GM18508 (cell line): ENCODE data around the gene ARNT2.

ENCODE experiments used
- ATAC-seq: cut with Tn5 transposase; IDR thresholded peaks from one replicate; pipeline ENCODE4 v1.9.1; 2021; ENCODE audit warnings: moderate number of reproducible peaks; ENCODE audit not compliant: insufficient read depth, unreplicated experiment

Gene ARNT2

GRCh38 chr15:80549191-80549590, 145.0 kb downstream of the ARNT2 start:
- no peak for ATAC-seq

DNA sequence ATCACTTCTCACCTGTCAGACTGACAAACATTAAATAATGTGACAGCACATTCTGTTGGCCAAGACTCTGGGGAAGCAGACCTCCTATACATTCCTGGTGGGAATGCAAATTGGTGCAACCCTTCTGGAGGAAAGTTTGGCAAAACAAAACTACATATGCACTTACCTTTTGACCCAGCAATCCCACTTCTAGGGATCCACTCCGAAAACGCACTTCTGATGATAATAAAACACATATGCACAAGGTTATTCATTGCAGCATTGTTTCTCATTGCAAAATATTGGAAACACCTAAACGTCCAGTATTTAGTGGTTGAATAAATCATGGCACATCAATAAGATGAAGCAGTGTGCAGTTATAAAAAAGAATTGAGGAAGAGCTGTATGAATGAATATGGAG, 145.5 kb downstream of the ARNT2 start:
- no peak for ATAC-seq

- ATAC-seq: no peak
Measured at GRCh38 chr15:80550219-80550907, 146.2 kb downstream of the ARNT2 start.

GRCh38 chr15:80550908-80551260, 146.7 kb downstream of the ARNT2 start:
- ATAC-seq: no peak

- no peak for ATAC-seq
Measured at GRCh38 chr15:80551348-80551747, 147.2 kb downstream of the ARNT2 start.

DNA sequence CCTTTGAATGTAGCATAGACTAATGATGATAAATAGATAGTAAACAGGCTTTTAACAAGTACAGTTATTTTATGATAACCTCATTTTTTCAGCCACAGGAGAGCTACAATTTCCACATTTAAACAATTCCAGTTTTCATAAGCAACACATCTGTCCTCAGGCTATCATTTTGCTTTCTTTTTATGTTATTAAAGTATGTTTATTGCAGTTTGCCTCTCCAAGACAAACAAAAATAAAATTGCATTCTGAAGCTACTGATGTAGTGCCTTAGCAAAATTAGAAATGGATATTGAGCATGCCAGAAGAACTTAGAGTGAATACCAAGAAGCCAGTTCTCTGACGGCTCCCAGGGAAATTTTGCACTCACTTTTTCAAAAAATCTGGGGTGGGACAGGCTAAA, 150.4 kb downstream of the ARNT2 start:
- ATAC-seq: no peak

DNA sequence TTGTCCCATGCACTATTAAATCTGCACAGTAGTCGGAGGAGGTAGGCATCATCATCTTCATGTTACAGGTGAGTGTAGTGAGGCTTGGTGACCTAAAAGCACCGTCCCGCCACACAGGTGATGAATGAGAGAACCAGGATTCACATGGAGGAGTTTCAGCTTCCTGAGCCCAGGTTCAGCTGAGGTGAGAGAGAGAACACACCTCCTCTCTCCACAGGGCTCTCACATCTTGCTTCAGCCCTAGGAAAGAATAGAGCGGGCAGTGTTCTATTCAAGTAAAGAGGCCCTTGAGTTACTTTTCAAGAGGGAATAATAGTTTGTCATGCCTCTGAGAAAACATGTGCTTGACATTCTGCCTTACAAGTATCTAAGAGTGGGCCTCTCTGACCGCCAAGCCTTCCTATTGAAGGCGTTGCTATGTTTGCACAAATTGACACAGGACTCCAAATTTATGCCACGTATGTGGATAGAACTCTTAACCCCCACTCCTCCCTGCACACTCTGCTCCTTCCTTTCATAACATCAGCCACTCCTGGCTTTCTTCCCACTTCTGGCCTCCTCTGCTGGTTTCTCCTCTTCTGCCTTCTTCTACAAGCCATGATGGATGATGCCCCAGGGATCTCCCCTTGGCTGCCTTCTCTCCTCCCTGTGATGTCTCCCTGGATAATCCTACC, 152.6 kb downstream of the ARNT2 start:
- no peak for ATAC-seq

DNA sequence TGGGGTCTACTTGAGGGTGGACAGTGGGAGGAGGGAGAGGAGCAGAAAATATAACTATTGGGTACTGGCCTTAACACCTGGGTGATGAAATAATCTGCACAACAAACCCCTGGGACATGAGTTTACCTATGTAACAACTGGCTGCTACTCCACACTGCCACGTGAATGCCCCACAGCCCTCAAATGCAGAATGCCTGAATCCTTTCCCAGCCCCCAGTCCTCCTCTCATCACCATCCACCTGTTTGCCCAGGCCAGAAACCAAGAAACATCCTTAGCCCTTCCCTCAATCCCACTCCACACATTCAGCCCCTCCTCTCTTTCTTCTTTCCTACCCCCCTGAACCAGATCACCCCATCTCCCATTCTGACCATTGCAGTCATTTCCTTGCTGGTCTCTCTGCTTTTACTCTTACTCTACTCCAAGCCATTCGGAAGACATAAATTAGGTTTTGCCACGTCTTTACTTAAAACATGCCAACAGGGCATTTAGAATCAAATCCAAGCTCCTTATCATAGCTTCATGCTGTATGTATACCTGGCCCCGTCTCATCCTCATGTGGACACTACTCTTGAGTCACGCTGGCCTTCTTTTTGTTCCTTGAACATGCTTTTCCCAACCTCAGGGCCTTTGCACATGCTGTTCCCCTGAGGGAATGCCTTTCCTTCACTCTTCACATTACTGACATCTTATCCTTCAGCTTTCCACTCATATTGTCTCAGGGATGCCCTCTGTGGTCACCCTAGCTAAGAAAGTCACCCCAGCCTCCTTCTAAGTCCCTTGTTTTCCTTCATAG, 153.5 kb downstream of the ARNT2 start:
- no peak for ATAC-seq

DNA sequence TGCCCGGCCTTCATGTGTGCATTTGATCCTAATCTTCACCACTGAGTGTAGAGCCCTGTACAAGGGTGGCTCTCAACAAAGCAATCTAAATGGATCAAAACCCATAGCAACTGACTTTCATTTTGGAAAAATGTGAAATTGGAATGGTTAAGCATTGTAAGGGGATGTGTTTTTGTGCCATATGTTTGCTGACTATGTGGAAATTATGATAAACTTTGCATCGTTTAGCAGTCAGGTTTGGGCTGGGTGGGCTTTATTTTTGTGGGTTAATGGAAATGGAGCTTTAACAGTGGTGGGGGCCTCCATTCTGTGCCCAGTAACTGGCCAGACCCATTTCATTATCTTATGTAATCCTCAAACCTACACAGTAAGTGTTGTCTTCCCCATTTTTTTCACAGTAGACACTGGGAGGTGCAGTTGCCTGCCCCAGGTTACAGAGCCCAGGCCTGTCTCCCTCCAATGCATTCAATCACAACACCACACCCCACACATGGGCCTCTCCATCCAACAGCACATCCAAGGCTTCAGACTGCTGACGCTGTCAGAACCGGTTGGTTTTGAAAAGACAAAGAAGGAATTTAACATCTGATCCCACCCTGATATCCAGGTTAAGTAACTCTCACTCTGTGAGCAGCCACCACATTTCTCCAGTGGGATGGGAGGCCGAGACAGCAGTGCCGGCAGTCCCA, 154.6 kb downstream of the ARNT2 start:
- no peak for ATAC-seq

DNA sequence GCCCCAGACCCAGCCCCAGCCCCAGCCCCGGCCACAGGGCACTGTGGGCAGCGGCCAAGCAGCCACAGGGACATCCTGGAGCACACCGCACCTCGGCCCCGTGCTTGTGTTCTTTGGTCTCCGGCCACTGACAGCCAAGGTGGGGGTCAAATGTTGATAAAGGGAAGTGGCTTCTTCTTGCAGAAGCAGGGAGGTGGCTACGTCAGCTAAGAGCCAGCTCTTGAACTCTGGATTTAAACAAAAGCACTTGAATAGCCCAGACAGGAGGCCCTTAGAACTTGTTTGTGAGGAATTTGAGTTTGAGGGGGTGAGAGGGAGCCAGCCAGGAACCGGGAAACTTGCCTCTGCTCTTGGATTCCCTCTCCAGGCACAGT, 155.1 kb downstream of the ARNT2 start:
- ATAC-seq: no peak

DNA sequence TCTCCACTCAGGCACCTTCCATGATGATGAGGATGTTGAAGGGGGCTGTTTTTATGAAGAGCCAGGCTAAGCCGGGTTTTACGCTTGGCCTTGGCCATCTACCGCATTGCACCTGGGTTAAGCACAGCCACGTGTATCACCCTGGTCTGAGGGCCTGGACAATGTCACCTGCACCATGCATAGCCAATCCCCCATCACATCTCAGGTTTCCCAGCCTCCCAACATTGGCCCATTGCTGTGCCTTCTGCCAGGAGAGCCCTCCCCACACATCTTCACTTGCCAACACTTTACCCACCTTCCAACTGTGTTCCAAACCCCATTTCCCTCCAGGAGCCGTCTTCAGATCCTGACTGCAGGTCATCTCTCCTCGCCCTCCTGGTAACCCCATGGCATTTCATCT, 155.6 kb downstream of the ARNT2 start:
- no peak for ATAC-seq

- no peak for ATAC-seq
Measured at GRCh38 chr15:80560601-80561400, 156.6 kb downstream of the ARNT2 start.

DNA sequence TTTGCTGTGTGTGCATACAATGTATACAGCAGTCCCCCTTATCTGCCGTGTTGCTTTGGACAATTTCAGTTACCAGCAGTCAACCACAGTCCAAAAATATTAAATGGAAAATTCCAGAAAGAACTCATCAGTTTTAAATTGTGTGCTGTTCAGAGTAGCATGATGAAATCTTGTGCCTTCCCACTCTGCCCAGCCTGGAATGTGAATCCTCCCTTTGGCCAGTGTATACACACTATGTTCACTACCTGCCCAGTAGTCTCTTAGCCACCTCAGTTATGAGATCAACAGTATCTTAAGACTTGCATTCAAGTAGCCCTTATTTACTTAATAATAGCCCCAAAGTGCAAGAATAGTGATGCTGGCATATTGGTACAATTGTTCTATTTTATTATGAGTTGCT, 157.3 kb downstream of the ARNT2 start:
- no peak for ATAC-seq

DNA sequence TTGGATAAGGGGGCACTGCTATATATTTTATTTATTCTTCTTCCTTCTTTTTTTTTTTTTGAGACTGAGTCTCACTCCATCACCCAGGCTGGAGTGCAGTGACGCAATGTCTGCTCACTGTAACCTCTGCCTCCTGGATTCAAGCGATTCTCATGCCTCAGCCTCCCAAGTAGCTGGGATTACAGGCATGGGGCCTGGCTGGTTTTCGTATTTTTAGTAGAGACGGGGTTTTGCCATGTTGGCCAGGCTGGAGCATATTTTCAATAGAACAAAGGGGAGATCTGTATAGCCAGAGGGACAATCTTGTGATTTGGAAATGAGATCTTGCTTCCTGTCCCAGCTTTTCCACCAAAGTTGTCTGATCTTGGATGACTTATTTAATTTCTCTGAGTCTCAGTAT, 157.9 kb downstream of the ARNT2 start:
- no peak for ATAC-seq

DNA sequence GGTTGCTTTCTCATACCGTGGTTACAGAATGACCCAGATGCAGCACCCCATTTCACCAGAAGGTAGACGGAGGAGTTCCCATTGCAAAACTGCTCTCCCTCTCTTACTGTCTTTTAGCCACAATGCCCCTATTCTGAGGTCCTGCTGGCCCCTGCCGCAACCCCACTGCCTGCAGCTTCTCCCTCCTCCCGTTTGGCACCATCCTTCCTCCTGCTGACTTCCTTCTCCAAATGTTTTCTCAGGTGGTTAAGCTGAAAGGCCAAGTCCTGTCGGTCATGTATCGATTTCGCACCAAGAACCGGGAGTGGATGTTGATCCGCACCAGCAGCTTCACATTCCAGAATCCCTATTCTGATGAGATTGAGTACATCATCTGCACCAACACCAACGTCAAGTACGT, 158.7 kb downstream of the ARNT2 start:
- no peak for ATAC-seq

- ATAC-seq: no peak
Measured at GRCh38 chr15:80563372-80563997, 159.3 kb downstream of the ARNT2 start.

DNA sequence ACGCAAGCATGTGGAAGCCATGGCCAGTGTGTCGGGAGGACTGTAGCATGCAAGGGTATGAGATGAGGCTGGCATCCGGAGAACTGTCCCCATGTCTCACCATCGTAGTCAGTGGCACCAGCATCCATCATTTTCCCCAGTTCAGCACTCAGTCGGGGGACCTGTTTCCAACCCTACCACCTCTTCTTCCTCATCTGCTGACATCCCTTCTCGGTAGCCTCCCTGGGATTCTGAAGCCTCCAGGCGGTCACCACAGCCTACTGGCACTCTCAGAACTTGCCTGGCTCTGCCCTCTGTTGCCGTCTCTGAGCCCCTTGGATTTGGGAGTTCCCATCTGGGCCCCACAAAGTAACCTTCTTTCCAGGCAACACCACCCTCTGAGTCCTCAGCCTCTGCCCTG, 159.9 kb downstream of the ARNT2 start:
- ATAC-seq: no peak

- ATAC-seq: no peak
Measured at GRCh38 chr15:80565398-80565797, 161.2 kb downstream of the ARNT2 start.

GRCh38 chr15:80565988-80566387, 161.8 kb downstream of the ARNT2 start:
- no peak for ATAC-seq

GRCh38 chr15:80567721-80568157, 163.6 kb downstream of the ARNT2 start:
- no peak for ATAC-seq
